Measurements from ENCODE around the gene PAM.

- TF ChIP-seq POLR2AphosphoS5 (IDR thresholded peaks at IDR 0.05; ENCODE audit: low read depth, low read length) = no peak
- TF ChIP-seq SIN3A (IDR thresholded peaks at IDR 0.05; ENCODE audit: borderline replicate concordance, insufficient read depth, low read length) = no peak
- TF ChIP-seq TAF1 (IDR thresholded peaks at IDR 0.05; ENCODE audit: borderline replicate concordance, insufficient read depth, low read length) = no peak
- no peak for TF ChIP-seq FOXP2 (optimal IDR thresholded peaks at IDR 0.05; ENCODE audit: borderline replicate concordance, extremely low read depth, extremely low read length, insufficient read depth)
- TF ChIP-seq, protein P1, sequence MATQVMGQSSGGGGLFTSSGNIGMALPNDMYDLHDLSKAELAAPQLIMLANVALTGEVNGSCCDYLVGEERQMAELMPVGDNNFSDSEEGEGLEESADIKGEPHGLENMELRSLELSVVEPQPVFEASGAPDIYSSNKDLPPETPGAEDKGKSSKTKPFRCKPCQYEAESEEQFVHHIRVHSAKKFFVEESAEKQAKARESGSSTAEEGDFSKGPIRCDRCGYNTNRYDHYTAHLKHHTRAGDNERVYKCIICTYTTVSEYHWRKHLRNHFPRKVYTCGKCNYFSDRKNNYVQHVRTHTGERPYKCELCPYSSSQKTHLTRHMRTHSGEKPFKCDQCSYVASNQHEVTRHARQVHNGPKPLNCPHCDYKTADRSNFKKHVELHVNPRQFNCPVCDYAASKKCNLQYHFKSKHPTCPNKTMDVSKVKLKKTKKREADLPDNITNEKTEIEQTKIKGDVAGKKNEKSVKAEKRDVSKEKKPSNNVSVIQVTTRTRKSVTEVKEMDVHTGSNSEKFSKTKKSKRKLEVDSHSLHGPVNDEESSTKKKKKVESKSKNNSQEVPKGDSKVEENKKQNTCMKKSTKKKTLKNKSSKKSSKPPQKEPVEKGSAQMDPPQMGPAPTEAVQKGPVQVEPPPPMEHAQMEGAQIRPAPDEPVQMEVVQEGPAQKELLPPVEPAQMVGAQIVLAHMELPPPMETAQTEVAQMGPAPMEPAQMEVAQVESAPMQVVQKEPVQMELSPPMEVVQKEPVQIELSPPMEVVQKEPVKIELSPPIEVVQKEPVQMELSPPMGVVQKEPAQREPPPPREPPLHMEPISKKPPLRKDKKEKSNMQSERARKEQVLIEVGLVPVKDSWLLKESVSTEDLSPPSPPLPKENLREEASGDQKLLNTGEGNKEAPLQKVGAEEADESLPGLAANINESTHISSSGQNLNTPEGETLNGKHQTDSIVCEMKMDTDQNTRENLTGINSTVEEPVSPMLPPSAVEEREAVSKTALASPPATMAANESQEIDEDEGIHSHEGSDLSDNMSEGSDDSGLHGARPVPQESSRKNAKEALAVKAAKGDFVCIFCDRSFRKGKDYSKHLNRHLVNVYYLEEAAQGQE (IDR thresholded peaks at IDR 0.05; ENCODE audit: insufficient read depth in 1 of 2, low read depth in 2 of 2, low read length in 2 of 2) = no peak
These were observed 156.9 kb downstream of the PAM start for GRCh38 chr5:102911973-102912372.

Measured in PFSK-1 (cell line).